RWPE2 (cell line): ENCODE results near the gene RGS1.

ENCODE experiments used
- ATAC-seq: fragments of 200-7000 bp; cut with Tn5 transposase; 3 replicates; pipeline ENCODE4 v1.9.1; 2021; ENCODE audit warnings: low read depth
- DNase-seq: peaks from one replicate; pipeline ENCODE4 v3.0.0-alpha.2; 2020; ENCODE audit warnings: low spot score
- H3K27ac ChIP-seq: fragments of 450-650 bp; 2 replicates; pipeline ENCODE4 v1.5.1; 2017; ENCODE audit warnings: mild to moderate bottlenecking; ENCODE audit not compliant: poor library complexity, severe bottlenecking
- H3K27me3 ChIP-seq: fragments of 250-450 bp; sonication (Bioruptor Pico); 2 replicates; pipeline ENCODE4 v1.5.1; 2021; ENCODE audit warnings: mild to moderate bottlenecking, moderate library complexity; ENCODE audit not compliant: insufficient read depth, poor library complexity, severe bottlenecking
- H3K36me3 ChIP-seq: fragments of 250-450 bp; sonication (Bioruptor Pico); 2 replicates; pipeline ENCODE4 v1.5.1; 2020; ENCODE audit warnings: low read depth, mild to moderate bottlenecking, moderate library complexity
- H3K4me1 ChIP-seq: fragments of 250-450 bp; sonication (Bioruptor Pico); 2 replicates; pipeline ENCODE4 v1.5.1; 2021; ENCODE audit warnings: mild to moderate bottlenecking, moderate library complexity; ENCODE audit not compliant: insufficient read depth, poor library complexity, severe bottlenecking
- H3K4me3 ChIP-seq: fragments of 250-450 bp; sonication (Bioruptor Pico); 2 replicates; pipeline ENCODE4 v1.5.1; 2021; ENCODE audit warnings: mild to moderate bottlenecking, moderate library complexity; ENCODE audit not compliant: severe bottlenecking
- H3K9me3 ChIP-seq: fragments of 250-450 bp; sonication (Bioruptor Pico); 2 replicates; pipeline ENCODE4 v1.5.1; 2021; ENCODE audit warnings: mild to moderate bottlenecking, moderate library complexity; ENCODE audit not compliant: severe bottlenecking
- CTCF ChIP-seq: fragments of 450-650 bp; IDR thresholded peaks from one replicate; pipeline ENCODE4 v1.5.1; 2017; ENCODE audit warnings: mild to moderate bottlenecking, moderate library complexity; ENCODE audit not compliant: poor library complexity, severe bottlenecking

The RGS1 gene

GRCh38 chr1:192592981-192593708, 17.6 kb downstream of the RGS1 start:
- no peak for DNase-seq
- ATAC-seq = no peak
- Histone ChIP-seq H3K4me3 (no peak overlapping the region), H3K36me3 (no peaks in the 10 kb centered on the region), H3K9me3 (no peaks in the 10 kb centered on the region), H3K27ac (no peak overlapping the region), H3K27me3 (no peaks in the 10 kb centered on the region), H3K4me1 (no peaks in the 10 kb centered on the region)
- TF ChIP-seq CTCF = no peak

GRCh38 chr1:192595299-192595698, 19.7 kb downstream of the RGS1 start:
- DNase-seq = no peak
- H3K4me1 ChIP-seq = no peaks in the 10 kb centered on the region
- no peak for TF ChIP-seq CTCF

GRCh38 chr1:192598589-192598988, 23.0 kb downstream of the RGS1 start:
- H3K4me3 ChIP-seq = no peak overlapping the region
- DNase-seq = no peak
- H3K9me3 ChIP-seq = no peaks in the 10 kb centered on the region
- no peak for ATAC-seq
- H3K4me1 ChIP-seq = no peaks in the 10 kb centered on the region
- H3K36me3 ChIP-seq = no peaks in the 10 kb centered on the region
- TF ChIP-seq CTCF = no peak
- H3K27ac ChIP-seq = no peak overlapping the region
- H3K27me3 ChIP-seq = no peaks in the 10 kb centered on the region

More at GRCh38 chr1:192595299-192595698, 19.7 kb downstream of the RGS1 start:
- ATAC-seq = no peak
- Histone ChIP-seq H3K27me3 (no peaks in the 10 kb centered on the region), H3K36me3 (no peaks in the 10 kb centered on the region), H3K9me3 (no peaks in the 10 kb centered on the region), H3K4me3 (no peak overlapping the region), H3K27ac (no peak overlapping the region)

GRCh38 chr1:192600275-192600674, 24.7 kb downstream of the RGS1 start:
- ATAC-seq (no peak), DNase-seq (no peak)
- Histone ChIP-seq H3K9me3 (no peaks in the 10 kb centered on the region), H3K4me3 (no peak overlapping the region), H3K4me1 (no peaks in the 10 kb centered on the region), H3K27me3 (no peaks in the 10 kb centered on the region), H3K27ac (no peak overlapping the region), H3K36me3 (no peaks in the 10 kb centered on the region)
- no peak for TF ChIP-seq CTCF

GRCh38 chr1:192601143-192601542, 25.6 kb downstream of the RGS1 start:
- TF ChIP-seq CTCF = no peak
- DNase-seq (no peak), ATAC-seq (no peak)
- no peaks in the 10 kb centered on the region for H3K36me3 ChIP-seq
- H3K4me3 ChIP-seq = no peak overlapping the region
- H3K27ac ChIP-seq = no peak overlapping the region
- no peaks in the 10 kb centered on the region for H3K4me1 ChIP-seq
- no peaks in the 10 kb centered on the region for H3K9me3 ChIP-seq
- no peaks in the 10 kb centered on the region for H3K27me3 ChIP-seq
